ENCODE data around the gene RNF187. TPM values are rescaled to one million over a fixed set of nuclear protein-coding genes. Genes with fewer than 3 reads are reported as not detected.
A peak's percentile ranks its signal among the peaks of the same experiment; 100 is the strongest.

Gene RNF187
- total RNA-seq, 6 experiments from 2014 or later, result 43.9 to 66.6 (median 56.3) TPM

- no peaks in the 10 kb centered on the region for H3K4me1 ChIP-seq
- no peak for ATAC-seq
- no peak overlapping the region for H3K27ac ChIP-seq
- WGBS (ENCODE audit: insufficient coverage, low coverage, low lambda C conversion rate, missing lambda C conversion rate), result 25% methylated on average over 2 of the region's 4 CpGs
- no peak overlapping the region for H3K4me3 ChIP-seq
- intact Hi-C loops (cut with DNase I), result no loop called here
- no peaks in the 10 kb centered on the region for H3K36me3 ChIP-seq
- DNase-seq, result no peak
- no peak for TF ChIP-seq POLR2A (IDR thresholded peaks at IDR 0.05)
- TF ChIP-seq CTCF (IDR thresholded peaks at IDR 0.05), result no peak
- H3K9me3 ChIP-seq, result no peaks in the 10 kb centered on the region
- no peaks in the 10 kb centered on the region for H3K27me3 ChIP-seq
Observed at GRCh38 chr1:228512781-228513198, 25.6 kb downstream of the RNF187 start.

DNA sequence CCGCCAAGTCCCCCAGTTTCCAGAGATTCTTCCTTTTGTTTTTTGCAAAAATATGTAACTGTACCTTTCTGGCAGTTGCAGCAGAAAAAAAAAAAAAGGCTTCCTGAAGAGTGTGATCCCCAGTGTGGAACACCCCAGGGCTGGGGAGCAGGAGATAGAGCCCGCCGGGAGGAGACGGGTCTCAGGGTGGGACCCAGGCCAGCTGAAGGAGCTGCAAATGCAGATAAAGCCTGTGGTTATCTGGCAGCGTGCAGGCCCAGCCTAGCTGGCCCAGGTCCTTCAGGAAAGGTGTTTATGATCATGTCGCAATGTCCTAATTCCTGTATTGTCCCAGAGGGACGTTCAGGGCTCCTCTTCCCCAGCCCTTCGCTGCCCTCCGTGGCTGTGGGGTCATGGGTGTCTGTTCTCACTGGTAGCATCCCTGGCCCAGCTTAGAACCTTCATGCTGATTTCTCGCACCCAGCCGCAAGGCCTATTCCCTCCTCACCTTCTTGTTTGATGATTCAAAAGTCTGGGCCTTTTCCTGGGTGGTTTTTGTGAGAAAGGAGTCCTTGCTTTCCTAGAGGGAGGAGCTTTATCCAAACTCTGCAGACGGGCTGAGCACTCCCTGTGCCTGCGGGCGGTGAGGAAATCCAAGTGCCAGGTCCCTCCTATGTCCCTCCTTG, 26.2 kb downstream of the RNF187 start:
- Histone ChIP-seq H3K27me3 (no peaks in the 10 kb centered on the region), H3K4me3 (no peak overlapping the region), H3K27ac (no peak overlapping the region), H3K9me3 (no peaks in the 10 kb centered on the region), H3K4me1 (no peaks in the 10 kb centered on the region), H3K36me3 (no peaks in the 10 kb centered on the region)
- intact Hi-C loops (cut with DNase I), result no loop called here
- ATAC-seq, result peak in 1 of 4 donors; percentile 42
- WGBS (ENCODE audit: insufficient coverage, low coverage, low lambda C conversion rate, missing lambda C conversion rate), result 43% methylated on average over 6 of the region's 14 CpGs
- DNase-seq, result peak in 1 of 3 donors; percentile 40
- no peak for TF ChIP-seq POLR2A (IDR thresholded peaks at IDR 0.05)
- TF ChIP-seq CTCF (IDR thresholded peaks at IDR 0.05), result no peak

GRCh38 chr1:228514421-228514820, 27.2 kb downstream of the RNF187 start:
- Histone ChIP-seq H3K4me1 (no peaks in the 10 kb centered on the region), H3K27ac (no peak overlapping the region), H3K27me3 (no peaks in the 10 kb centered on the region), H3K4me3 (no peak overlapping the region), H3K36me3 (no peaks in the 10 kb centered on the region), H3K9me3 (no peaks in the 10 kb centered on the region)
- TF ChIP-seq CTCF (IDR thresholded peaks at IDR 0.05) (no peak), POLR2A (IDR thresholded peaks at IDR 0.05) (no peak)
- 53% methylated on average over 6 of the region's 7 CpGs for WGBS (ENCODE audit: insufficient coverage, low coverage, low lambda C conversion rate, missing lambda C conversion rate)
- intact Hi-C loops (cut with DNase I), result no loop called here
- DNase-seq, result no peak
- no peak for ATAC-seq

DNA sequence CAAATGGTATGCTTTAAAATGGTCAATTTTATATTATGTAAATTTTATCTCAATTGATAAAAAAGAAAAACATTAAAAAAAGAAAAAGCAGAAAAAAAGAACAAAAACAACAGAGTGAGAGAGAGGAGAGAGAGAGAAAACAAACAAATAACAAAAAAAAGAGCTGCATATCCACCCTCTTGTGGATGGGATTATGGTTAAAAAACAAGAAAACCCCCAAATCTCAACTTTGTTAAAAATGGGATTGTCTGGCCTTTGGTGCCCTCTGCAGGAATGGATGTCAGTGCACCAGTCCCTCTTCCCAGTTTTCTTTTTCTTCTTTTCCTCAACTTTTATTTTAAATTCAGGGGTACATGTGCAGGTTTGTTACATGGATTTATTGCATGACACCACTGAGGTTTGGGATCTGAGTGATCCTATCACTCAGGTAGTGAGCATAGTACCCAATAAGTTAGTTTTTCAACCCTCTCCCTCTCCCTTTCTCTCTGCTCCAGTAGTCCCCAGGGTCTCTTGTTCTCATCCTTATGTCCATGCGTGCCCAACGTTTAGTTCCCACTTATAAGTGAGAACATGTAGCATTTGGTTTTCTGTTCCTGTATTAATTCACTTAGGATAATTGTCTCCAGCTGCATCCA, 28.1 kb downstream of the RNF187 start:
- 14% methylated on average over 2 of the region's 2 CpGs for WGBS (ENCODE audit: insufficient coverage, low coverage, low lambda C conversion rate, missing lambda C conversion rate)
- H3K9me3 ChIP-seq, result no peaks in the 10 kb centered on the region
- H3K27me3 ChIP-seq, result no peaks in the 10 kb centered on the region
- no peak for DNase-seq
- intact Hi-C loops (cut with DNase I), result no loop called here
- H3K4me1 ChIP-seq, result no peaks in the 10 kb centered on the region
- H3K4me3 ChIP-seq, result no peak overlapping the region
- peak; percentile 67 to 76 (median 74) for TF ChIP-seq CTCF (IDR thresholded peaks at IDR 0.05)
- no peak for TF ChIP-seq POLR2A (IDR thresholded peaks at IDR 0.05)
- no peak overlapping the region for H3K27ac ChIP-seq
- peak; percentile 45 to 69 (median 50) for ATAC-seq
- no peaks in the 10 kb centered on the region for H3K36me3 ChIP-seq
